Activated naive CD8-positive, alpha-beta T cell treated with anti-CD3 and anti-CD28 coated beads, Interleukin-2, amount 50 U/mL, for 16 hours (primary cell): ENCODE data around the gene RMND5B.
"Not testable (repeated sequence)": the region's sequence is repeated elsewhere in the genome, so short reads cannot be mapped to it uniquely, and the experiment has no call there.

ENCODE experiments used
- DNase-seq: peaks from one replicate; pipeline ENCODE4 v3.0.0-alpha.2; 2020; ENCODE audit warnings: low read depth, low spot score

The RMND5B gene

GRCh38 chr5:178113841-178114324, 16.9 kb upstream of the RMND5B start:
- no peak for DNase-seq

DNA sequence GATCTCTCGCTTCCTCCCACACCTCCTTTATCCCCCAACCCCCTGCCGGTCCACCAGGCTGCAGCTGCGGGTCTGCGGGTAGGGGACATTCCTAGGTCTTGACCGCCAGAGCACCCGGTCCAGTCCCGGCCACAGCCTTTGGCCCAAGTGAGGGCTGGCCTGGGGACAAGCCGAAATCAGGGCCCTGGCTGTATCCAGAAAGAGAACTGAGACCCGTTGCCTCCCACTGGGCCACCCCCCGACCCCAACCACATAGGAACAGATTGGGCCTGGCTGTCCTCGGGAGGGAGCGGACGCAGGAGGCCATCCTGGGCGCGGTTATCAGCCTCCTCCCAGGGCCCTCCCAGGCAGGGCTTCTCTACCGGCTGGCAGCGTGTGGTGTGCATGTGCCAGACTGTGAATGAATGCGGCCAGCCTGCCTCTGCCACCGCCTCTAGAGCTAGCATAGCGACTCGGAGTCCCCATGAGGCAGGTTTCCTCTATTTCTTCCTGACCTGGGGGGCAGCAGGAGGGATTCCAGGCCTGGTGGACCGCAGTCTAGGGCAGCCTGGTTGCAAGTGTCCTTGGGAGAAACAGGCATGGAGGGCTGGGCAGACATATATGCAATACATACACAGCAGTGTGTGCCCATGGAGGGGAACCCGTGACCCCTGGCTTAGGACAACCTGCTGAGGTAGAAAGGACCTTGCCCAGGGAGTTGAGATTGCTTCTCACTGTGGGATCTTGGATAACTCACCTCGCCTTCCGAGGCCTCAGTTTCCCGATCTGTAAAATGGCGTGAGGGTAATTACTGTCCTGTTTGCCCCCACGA, 16.3 kb upstream of the RMND5B start:
- DNase-seq = no peak

DNA sequence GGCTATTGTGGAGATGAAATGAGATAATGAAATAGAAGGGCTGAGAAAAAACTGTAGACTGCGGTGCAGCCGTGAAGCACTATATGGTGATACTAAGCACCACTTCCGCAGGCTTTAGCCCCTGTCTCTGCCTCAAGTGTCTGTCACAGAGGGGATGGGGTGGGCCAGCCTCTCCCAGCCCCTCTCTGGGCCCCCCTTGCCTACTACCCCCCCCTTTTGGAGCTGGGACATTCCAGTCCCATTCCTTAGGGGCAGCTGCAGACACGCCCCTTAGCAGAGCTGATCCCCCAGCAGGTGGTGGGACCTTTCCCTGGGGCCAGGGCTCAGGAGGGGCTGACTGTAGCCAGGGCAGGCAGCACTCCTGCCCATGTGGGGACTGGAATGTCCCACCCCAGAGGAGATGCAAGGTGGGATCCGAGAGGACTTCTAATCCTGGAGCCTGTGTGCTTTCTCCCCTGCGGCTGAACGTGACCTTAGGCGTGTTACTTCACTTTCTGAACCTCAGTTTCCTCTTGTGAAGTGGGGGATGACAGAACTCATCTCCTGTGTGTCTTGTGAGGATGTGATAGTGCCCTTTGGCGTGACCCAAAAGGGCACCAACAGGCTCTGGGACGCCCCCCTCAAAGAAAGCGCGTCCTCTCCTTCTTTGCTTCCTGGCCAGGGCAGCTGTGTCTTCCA, 15.5 kb upstream of the RMND5B start:
- no peak for DNase-seq

DNA sequence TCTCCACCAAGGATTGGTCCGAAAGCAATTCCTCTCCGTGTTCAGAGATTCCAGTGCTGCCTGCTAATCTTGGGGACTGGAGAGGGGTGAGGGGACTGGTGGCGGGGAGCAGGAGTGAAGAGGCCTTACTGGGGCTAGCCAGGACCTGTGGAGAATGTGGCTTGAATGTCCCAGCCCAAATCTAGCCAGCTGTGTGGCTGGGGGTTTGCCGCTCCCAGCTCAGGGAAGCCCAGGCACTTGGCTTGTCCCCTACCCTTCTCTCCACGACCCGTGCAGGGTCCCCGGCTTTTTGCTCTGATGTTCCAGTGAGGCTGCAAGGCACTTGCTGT, 15.0 kb upstream of the RMND5B start:
- DNase-seq = no peak

DNA sequence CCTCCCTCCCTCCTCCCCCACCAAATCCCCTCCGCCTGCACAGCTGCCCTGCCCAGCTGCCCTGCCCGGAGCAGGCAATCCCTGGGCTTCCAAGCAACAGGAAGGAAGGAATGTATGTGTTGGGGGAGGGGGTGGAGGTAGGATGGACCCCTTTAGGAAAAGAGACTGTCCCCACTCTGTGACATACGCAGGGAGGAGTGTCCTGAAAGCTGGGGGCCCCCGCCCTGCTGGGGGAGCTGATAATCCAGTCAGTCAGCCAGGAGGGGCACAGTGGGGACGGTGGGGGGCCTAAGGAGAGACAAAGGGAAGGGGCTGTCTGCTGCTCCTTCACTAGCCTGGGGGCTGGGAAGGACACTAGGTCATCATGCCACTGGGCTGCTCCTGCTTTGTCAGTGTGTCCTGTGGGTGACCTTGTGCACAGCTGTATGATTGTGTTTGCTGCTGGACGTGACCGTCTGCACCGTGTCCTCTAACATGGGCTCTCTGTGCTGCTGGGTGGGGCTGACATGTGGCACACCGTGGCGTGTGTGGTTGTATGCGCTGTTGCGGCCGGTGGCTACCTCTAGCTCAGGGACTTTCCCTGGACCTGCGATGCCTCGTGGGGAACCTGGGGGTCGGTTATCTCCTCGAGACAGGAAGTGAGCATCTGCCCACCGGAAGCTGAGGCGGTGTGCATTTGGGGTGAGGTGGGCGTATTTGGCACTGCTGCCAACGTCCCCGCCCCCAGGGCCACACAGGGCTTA, 14.5 kb upstream of the RMND5B start:
- DNase-seq = peak; percentile 47

GRCh38 chr5:178117923-178118701, 12.7 kb upstream of the RMND5B start:
- DNase-seq = no peak

- DNase-seq = no peak
These were observed 10.8 kb upstream of the RMND5B start for GRCh38 chr5:178119915-178120606.

GRCh38 chr5:178120607-178121357, 10.0 kb upstream of the RMND5B start:
- peak; percentile 51 for DNase-seq

- no peak for DNase-seq
These were observed 9.2 kb upstream of the RMND5B start for GRCh38 chr5:178121391-178122276.

DNA sequence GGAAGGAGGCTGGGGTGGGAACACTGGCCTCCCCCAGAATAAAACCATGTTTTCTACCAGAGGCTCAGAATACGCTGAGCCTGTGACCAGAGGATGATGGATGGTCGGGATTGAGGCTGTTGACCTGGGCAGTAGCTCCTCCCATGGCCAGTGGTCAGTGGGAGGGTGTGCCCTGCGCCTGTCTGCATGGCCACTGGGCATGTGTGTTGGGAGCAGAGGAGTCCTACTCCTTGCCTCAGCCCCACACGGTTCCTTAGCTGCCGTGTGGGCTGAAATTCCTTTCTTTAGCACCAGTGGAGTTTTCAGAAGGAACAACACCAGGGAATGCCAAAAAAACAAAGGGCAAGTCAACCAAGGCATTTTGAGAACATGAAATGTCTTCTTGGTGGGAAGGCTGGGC, 8.5 kb upstream of the RMND5B start:
- no peak for DNase-seq

GRCh38 chr5:178123094-178123965, 7.5 kb upstream of the RMND5B start:
- no peak for DNase-seq

- no peak for DNase-seq
These were observed 6.6 kb upstream of the RMND5B start for GRCh38 chr5:178123966-178124925.

DNA sequence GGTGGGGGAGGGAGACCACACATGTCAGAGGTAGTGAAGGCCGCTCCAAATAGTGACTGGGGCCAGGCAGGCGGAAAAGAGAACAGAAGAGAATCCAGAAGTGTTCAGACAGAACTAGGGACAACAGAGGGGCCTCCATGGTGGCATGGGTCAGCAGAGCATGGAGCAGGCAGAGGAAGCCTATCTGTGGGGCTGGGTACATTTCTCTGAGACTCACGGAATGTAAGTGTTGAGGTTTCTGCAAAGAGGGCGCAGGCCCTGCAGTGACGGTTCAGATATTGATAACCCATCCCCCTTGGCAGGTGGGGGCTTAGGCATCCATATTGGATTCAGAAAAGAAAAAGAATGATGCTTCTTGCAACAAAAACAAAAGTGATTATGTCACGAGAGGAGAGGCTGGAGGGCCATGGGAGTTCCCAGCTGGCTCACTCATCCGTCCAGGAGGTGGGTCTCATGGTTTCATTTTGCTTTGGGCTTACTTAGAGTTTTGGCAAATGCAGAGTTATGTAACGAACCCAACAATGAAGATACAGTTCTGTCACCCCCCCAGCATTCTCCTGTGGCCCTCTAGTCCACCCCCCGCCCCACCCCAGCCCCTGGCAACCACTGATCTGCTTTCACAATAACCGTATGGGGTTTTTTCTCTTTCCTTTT, 5.4 kb upstream of the RMND5B start:
- no peak for DNase-seq

DNA sequence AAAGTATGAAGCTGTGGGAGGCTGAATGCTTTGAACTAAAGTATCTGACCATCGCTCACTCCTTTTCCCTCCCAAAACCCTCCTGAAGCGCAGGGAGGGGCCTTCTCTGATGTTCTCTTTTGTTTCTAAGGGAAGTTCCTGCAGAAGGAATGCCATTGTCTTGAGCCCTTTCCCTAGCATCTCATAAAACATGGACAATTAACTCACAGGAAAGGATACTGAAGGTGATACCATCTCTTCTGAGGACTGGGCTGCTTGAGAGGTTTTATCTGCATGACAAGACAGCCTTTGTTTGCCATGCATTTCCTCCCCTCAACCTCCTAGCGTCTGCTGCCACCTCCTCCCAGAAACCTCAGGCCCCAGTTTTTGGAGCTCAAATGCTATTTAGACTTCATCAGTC, 4.3 kb upstream of the RMND5B start:
- no peak for DNase-seq

DNA sequence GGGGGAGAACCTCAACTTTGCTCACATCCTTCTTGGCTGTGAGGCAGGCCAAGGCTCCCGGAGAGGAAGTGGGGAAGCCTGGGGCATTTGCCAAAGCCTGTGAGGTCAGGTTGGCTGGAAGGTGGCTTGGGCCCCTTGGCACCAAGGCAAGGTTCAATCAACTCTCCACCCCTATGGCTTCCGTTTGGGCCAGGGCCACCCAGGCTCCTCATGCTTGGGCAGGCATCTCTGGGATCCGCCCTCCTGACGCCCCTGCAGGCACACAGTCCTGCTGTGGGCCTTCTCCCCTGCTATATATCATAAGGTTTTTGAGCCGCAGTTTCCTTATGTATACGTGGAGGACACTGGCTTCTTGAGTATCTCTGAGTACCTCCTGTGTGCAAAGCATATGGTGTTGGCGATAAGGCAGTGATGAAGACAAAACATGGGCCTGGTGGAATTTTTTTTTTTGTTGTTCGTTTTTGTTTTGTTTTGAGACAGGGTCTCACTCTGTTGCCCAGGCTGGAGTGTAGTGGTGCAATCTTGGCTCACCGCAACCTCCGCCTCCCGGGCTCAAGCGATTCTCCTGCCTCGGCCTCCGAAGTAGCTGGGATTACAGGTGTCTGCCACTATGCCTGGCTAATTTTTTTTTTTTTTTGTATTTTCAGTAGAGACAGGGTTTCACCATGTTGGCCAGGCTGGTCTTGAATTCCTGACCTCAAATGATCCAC, 3.4 kb upstream of the RMND5B start:
- not testable (repeated sequence) for DNase-seq

- DNase-seq = no peak
These were observed 1.5 kb upstream of the RMND5B start for GRCh38 chr5:178129296-178129695.
